ENCODE results near the gene RAB11FIP3. TPM values are rescaled to one million over a fixed set of nuclear protein-coding genes. Genes with fewer than 3 reads are reported as not detected.
A peak's percentile ranks its signal among the peaks of the same experiment; 100 is the strongest.

The RAB11FIP3 gene
- total RNA-seq, 3 donors from 2014 or later: 22.0 to 44.6 (median 24.5) TPM

- no peaks in the 10 kb centered on the region for H3K36me3 ChIP-seq
- no peak for TF ChIP-seq POLR2A (IDR thresholded peaks at IDR 0.05)
- TF ChIP-seq, protein P1, sequence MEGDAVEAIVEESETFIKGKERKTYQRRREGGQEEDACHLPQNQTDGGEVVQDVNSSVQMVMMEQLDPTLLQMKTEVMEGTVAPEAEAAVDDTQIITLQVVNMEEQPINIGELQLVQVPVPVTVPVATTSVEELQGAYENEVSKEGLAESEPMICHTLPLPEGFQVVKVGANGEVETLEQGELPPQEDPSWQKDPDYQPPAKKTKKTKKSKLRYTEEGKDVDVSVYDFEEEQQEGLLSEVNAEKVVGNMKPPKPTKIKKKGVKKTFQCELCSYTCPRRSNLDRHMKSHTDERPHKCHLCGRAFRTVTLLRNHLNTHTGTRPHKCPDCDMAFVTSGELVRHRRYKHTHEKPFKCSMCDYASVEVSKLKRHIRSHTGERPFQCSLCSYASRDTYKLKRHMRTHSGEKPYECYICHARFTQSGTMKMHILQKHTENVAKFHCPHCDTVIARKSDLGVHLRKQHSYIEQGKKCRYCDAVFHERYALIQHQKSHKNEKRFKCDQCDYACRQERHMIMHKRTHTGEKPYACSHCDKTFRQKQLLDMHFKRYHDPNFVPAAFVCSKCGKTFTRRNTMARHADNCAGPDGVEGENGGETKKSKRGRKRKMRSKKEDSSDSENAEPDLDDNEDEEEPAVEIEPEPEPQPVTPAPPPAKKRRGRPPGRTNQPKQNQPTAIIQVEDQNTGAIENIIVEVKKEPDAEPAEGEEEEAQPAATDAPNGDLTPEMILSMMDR (IDR thresholded peaks at IDR 0.05): no peak
- no peak for TF ChIP-seq POLR2AphosphoS5 (IDR thresholded peaks at IDR 0.05)
- H3K4me3 ChIP-seq: peak overlapping the region in 1 of 3 donors; percentile 59
- no peaks in the 10 kb centered on the region for H3K4me1 ChIP-seq
- H3K27me3 ChIP-seq: no peaks in the 10 kb centered on the region
- H3K9me3 ChIP-seq: no peaks in the 10 kb centered on the region
- DNase-seq (ENCODE audit: low spot score in 2 of 2): no peak
- peak overlapping the region in 1 of 2 donors; percentile 93 for H3K27ac ChIP-seq
- intact Hi-C loops (cut with DNase I; ENCODE audit: low total_unique reads): no loop called here
These were observed 25.3 kb upstream of the RAB11FIP3 start for GRCh38 chr16:400061-400591.

- peak; percentile 95 to 99 for DNase-seq (ENCODE audit: low spot score in 2 of 2)
- H3K9me3 ChIP-seq: no peaks in the 10 kb centered on the region
- no peaks in the 10 kb centered on the region for H3K36me3 ChIP-seq
- H3K4me3 ChIP-seq: peak within 1 kb of the TSS; percentile 59 to 96 (median 60)
- H3K27me3 ChIP-seq: no peaks in the 10 kb centered on the region
- H3K27ac ChIP-seq: peak within 1 kb of the TSS; percentile 77 to 93
- TF ChIP-seq POLR2A (IDR thresholded peaks at IDR 0.05) (peak; percentile 62), POLR2AphosphoS5 (IDR thresholded peaks at IDR 0.05) (peak; percentile 40 to 90 (median 59))
- TF ChIP-seq, protein P1 (IDR thresholded peaks at IDR 0.05): peak in 2 of 3 donors; percentile 28 to 43
- intact Hi-C loops (cut with DNase I; ENCODE audit: low total_unique reads): no loop called here
- H3K4me1 ChIP-seq: no peaks in the 10 kb centered on the region
These were observed 23.7 kb upstream of the RAB11FIP3 start, which contains the start of gene DECR2 for GRCh38 chr16:401468-402348. TSS of gene DECR2 (plus strand) at chr16:401885. CDS start at chr16:401964, 79 bp downstream.

DNA sequence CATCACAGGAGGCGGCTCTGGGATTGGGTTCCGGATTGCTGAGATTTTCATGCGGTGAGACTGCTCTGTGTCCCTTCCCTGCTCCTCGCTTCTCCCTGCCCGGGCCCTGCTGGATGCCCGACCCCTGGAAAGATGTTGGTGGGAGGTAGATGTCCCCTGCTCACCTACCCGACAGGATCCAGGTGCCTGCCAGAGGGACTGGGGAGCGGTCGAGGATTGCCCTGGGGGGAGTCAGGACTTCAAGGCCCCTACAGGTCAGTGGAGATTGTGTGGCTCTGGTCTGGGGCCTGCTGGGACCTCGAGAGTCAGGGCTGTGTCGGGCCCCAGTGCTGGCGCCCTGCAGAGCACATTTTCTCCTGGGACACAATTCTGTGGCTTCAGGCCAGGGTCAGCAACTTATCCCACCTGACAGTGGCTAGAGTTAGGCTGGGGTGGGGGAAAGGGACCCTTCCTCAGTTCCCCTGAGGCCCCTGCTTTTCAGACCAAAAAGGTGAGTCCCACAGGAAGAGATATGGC is 20.4 kb upstream of the RAB11FIP3 start:
- intact Hi-C loops (cut with DNase I; ENCODE audit: low total_unique reads): no loop called here
- TF ChIP-seq POLR2A (IDR thresholded peaks at IDR 0.05): no peak
- TF ChIP-seq POLR2AphosphoS5 (IDR thresholded peaks at IDR 0.05): no peak
- TF ChIP-seq, protein P1 (IDR thresholded peaks at IDR 0.05): no peak

DNA sequence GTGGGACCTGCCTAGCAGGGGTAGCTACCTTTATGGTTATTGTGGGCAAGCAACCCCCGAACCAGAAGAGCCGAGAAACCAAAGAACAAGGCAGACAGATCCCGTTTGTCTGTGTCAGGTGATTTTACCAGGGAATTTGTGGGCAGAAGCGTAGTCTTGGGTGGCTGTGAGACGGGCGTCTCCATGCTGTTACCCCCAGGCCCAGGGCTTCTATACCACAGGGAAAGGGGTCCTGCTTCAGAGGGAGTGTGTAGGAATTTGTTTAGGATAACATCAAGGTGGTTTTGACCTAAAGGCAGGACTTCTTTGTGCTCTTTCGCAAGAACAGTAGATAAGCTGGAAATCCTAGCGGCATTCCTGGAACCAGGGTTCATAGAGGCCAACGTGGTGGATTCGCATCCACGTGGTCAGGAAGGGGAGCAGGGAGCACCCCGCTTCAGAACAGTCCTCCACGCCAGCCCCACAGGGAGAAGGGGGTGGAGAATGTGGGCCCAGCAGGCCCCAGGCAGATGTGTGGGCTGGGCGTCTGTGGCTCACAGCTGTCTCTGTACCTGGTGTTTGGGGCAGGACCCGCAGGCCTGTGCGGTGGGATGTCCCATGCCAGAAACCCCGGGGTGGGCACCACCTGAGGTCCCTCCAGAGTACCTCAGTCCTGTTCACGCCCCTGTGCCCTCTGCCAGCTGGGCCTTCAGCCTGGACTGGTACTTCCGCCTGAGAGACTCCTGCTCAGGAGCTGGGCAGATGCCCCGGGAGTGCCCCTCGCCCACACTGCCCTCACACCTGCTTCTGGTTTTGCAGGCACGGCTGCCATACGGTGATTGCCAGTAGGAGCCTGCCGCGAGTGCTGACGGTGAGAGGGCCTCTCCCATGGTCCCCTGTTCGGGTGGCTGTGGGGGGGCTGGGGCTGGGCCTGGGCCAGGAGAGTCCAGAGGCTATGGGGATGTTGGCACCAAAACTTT is 19.6 kb upstream of the RAB11FIP3 start:
- Histone ChIP-seq H3K27ac (no peak overlapping the region), H3K9me3 (no peaks in the 10 kb centered on the region), H3K4me1 (no peaks in the 10 kb centered on the region), H3K27me3 (no peaks in the 10 kb centered on the region), H3K4me3 (no peak overlapping the region), H3K36me3 (no peaks in the 10 kb centered on the region)
- intact Hi-C loops (cut with DNase I; ENCODE audit: low total_unique reads): no loop called here
- DNase-seq (ENCODE audit: low spot score in 2 of 2): no peak
- TF ChIP-seq POLR2A (IDR thresholded peaks at IDR 0.05) (no peak), POLR2AphosphoS5 (IDR thresholded peaks at IDR 0.05) (no peak)
- TF ChIP-seq, protein P1 (IDR thresholded peaks at IDR 0.05): no peak

More for the DNA sequence above, 20.4 kb upstream of the RAB11FIP3 start:
- H3K4me3 ChIP-seq: no peak overlapping the region
- no peak overlapping the region for H3K27ac ChIP-seq
- no peaks in the 10 kb centered on the region for H3K9me3 ChIP-seq
- no peaks in the 10 kb centered on the region for H3K27me3 ChIP-seq
- no peaks in the 10 kb centered on the region for H3K4me1 ChIP-seq
- no peaks in the 10 kb centered on the region for H3K36me3 ChIP-seq
- no peak for DNase-seq (ENCODE audit: low spot score in 2 of 2)

Measured in breast epithelium (tissue), 4 donors.